ENCODE results near the gene ARID5B. TPM values are rescaled to one million over a fixed set of nuclear protein-coding genes. Genes with fewer than 3 reads are reported as not detected.

Gene ARID5B
- total RNA-seq, 1 donor: 94.1 TPM

DNA sequence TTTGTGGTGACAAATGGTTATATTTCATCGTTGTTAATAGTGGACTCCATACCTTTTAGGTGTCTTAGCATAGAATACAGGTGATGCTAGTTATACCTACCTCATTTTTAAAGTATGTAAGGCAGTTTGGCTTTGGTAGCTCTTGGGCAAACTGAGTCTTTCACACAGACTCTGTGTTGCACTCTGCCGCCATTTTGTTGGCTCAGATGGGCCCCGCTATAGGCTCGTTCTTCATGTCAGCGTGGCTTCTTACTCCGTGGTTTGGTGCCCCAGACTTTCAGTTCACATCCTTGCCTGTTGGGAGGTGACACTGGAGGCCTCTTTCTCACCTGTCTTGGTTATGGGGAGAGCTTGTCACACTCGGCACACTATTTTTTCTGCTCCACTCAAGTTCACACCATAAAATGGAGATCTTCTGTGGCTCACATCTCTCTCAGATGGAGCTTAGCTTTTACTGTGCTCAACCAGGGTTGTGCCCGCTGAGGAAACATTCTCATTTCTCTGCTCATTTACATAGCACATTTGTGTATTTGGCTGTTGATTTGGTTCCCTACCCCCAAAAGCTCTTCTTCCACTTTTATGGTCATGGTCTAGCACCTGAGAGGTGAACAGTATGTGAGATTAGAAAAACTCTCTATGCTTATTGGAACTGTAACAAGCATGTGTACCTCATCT, 178.5 kb downstream of the ARID5B start:
- H3K4me2 ChIP-seq (ENCODE audit: insufficient read depth, low read length): no peak overlapping the region
- no peak overlapping the region for H3K27ac ChIP-seq (ENCODE audit: low read depth, low read length)
- no peak for TF ChIP-seq CTCF (IDR thresholded peaks at IDR 0.05; ENCODE audit: extremely low read depth, low read depth, low read length)
- no peaks in the 10 kb centered on the region for H4K20me1 ChIP-seq (ENCODE audit: insufficient read depth, low read length)
- H3K9me3 ChIP-seq (ENCODE audit: low read depth, low read length): no peaks in the 10 kb centered on the region
- H2AFZ ChIP-seq (ENCODE audit: low read length): no peak overlapping the region
- H3K4me1 ChIP-seq (ENCODE audit: insufficient read depth, low read length): peaks cover 87% of the 10 kb centered on the region
- peaks cover 48% of the 10 kb centered on the region for H3K36me3 ChIP-seq (ENCODE audit: insufficient read depth, low read length)
- H3K4me3 ChIP-seq (ENCODE audit: insufficient read depth, low read length): no peak overlapping the region
- DNase-seq (ENCODE audit: insufficient read length, low spot score, missing footprints): no peak
- H3K79me2 ChIP-seq (ENCODE audit: insufficient read depth, low read length): peaks cover 54% of the 10 kb centered on the region
- no peaks in the 10 kb centered on the region for H3K27me3 ChIP-seq (ENCODE audit: insufficient read depth, low read length)

GRCh38 chr10:62080905-62081304, 179.4 kb downstream of the ARID5B start:
- TF ChIP-seq CTCF (IDR thresholded peaks at IDR 0.05; ENCODE audit: extremely low read depth, low read depth, low read length): peak; percentile 7
- Histone ChIP-seq H3K4me3 (ENCODE audit: insufficient read depth, low read length) (no peak overlapping the region), H3K79me2 (ENCODE audit: insufficient read depth, low read length) (peaks cover 54% of the 10 kb centered on the region), H2AFZ (ENCODE audit: low read length) (no peak overlapping the region), H3K9me3 (ENCODE audit: low read depth, low read length) (no peaks in the 10 kb centered on the region), H3K27me3 (ENCODE audit: insufficient read depth, low read length) (no peaks in the 10 kb centered on the region), H3K4me1 (ENCODE audit: insufficient read depth, low read length) (peaks cover 82% of the 10 kb centered on the region), H3K36me3 (ENCODE audit: insufficient read depth, low read length) (peaks cover 48% of the 10 kb centered on the region), H4K20me1 (ENCODE audit: insufficient read depth, low read length) (no peaks in the 10 kb centered on the region), H3K27ac (ENCODE audit: low read depth, low read length) (peak overlapping the region; percentile 90), H3K4me2 (ENCODE audit: insufficient read depth, low read length) (no peak overlapping the region)
- DNase-seq (ENCODE audit: insufficient read length, low spot score, missing footprints): no peak

- Histone ChIP-seq H4K20me1 (ENCODE audit: insufficient read depth, low read length) (no peaks in the 10 kb centered on the region), H3K4me1 (ENCODE audit: insufficient read depth, low read length) (peaks cover 75% of the 10 kb centered on the region), H3K9me3 (ENCODE audit: low read depth, low read length) (no peaks in the 10 kb centered on the region), H3K27ac (ENCODE audit: low read depth, low read length) (peak overlapping the region; percentile 90), H3K27me3 (ENCODE audit: insufficient read depth, low read length) (no peaks in the 10 kb centered on the region), H3K4me3 (ENCODE audit: insufficient read depth, low read length) (no peak overlapping the region), H3K4me2 (ENCODE audit: insufficient read depth, low read length) (peak overlapping the region; percentile 53), H3K36me3 (ENCODE audit: insufficient read depth, low read length) (peaks cover 47% of the 10 kb centered on the region), H2AFZ (ENCODE audit: low read length) (no peak overlapping the region), H3K79me2 (ENCODE audit: insufficient read depth, low read length) (peaks cover 52% of the 10 kb centered on the region)
- no peak for TF ChIP-seq CTCF (IDR thresholded peaks at IDR 0.05; ENCODE audit: extremely low read depth, low read depth, low read length)
- DNase-seq (ENCODE audit: insufficient read length, low spot score, missing footprints): no peak
Observed at GRCh38 chr10:62081341-62082270, 180.1 kb downstream of the ARID5B start.

- Histone ChIP-seq H3K27ac (ENCODE audit: low read depth, low read length) (peak overlapping the region; percentile 90), H3K9me3 (ENCODE audit: low read depth, low read length) (no peaks in the 10 kb centered on the region), H3K27me3 (ENCODE audit: insufficient read depth, low read length) (no peaks in the 10 kb centered on the region), H3K36me3 (ENCODE audit: insufficient read depth, low read length) (peaks cover 49% of the 10 kb centered on the region), H3K4me3 (ENCODE audit: insufficient read depth, low read length) (no peak overlapping the region), H4K20me1 (ENCODE audit: insufficient read depth, low read length) (no peaks in the 10 kb centered on the region), H3K4me2 (ENCODE audit: insufficient read depth, low read length) (peak overlapping the region; percentile 53), H3K4me1 (ENCODE audit: insufficient read depth, low read length) (peaks cover 69% of the 10 kb centered on the region), H2AFZ (ENCODE audit: low read length) (no peak overlapping the region), H3K79me2 (ENCODE audit: insufficient read depth, low read length) (peaks cover 47% of the 10 kb centered on the region)
- no peak for DNase-seq (ENCODE audit: insufficient read length, low spot score, missing footprints)
- TF ChIP-seq CTCF (IDR thresholded peaks at IDR 0.05; ENCODE audit: extremely low read depth, low read depth, low read length): no peak
Observed at GRCh38 chr10:62082271-62082656, 180.8 kb downstream of the ARID5B start.
